Right lobe of liver (tissue), 4 donors: ENCODE measurements around the gene SEMA4G.

Experiments used
- POLR2A ChIP-seq: fragments of 450-650 bp; IDR thresholded peaks from one replicate; pipeline ENCODE4 v1.6.1; 2017; ENCODE audit warnings: antibody characterized with exemption, mild to moderate bottlenecking
- TF ChIP-seq, protein P1 (sequence below), 4 donors: fragments of 200-600 bp in 3 of 4; fragments of 450-650 bp in 1 of 4; IDR thresholded peaks; one replicate each; pipeline versions ENCODE4 v1.5.1 to v1.8.0; 2016 to 2022; ENCODE audit warnings: antibody characterized with exemption in 4 of 4, mild to moderate bottlenecking in 2 of 4
- donor health status: DM: no; HTN: no; CAD: no.
- donor health status: DM: no; HTN: no; CAD: no.
- donor health status: DM: no; HTN: yes; CAD: no.

GRCh38 chr10:101000915-101001658 is 31.8 kb downstream of the SEMA4G start:
- no peak for TF ChIP-seq POLR2A
- TF ChIP-seq, protein P1, sequence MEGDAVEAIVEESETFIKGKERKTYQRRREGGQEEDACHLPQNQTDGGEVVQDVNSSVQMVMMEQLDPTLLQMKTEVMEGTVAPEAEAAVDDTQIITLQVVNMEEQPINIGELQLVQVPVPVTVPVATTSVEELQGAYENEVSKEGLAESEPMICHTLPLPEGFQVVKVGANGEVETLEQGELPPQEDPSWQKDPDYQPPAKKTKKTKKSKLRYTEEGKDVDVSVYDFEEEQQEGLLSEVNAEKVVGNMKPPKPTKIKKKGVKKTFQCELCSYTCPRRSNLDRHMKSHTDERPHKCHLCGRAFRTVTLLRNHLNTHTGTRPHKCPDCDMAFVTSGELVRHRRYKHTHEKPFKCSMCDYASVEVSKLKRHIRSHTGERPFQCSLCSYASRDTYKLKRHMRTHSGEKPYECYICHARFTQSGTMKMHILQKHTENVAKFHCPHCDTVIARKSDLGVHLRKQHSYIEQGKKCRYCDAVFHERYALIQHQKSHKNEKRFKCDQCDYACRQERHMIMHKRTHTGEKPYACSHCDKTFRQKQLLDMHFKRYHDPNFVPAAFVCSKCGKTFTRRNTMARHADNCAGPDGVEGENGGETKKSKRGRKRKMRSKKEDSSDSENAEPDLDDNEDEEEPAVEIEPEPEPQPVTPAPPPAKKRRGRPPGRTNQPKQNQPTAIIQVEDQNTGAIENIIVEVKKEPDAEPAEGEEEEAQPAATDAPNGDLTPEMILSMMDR (IDR thresholded peaks at IDR 0.05), result no peak
